ENCODE results near the gene GDPD5. TPM values are rescaled to one million over a fixed set of nuclear protein-coding genes. Genes with fewer than 3 reads are reported as not detected.

GDPD5 gene
- polyA plus RNA-seq, 3 donors = 4.9 to 39.0 (median 7.6) TPM

- Mint-ChIP-seq H3K27ac (no peak overlapping the region), H3K9me3 (no peaks in the 10 kb centered on the region), H3K27me3 (ENCODE audit: low read depth in 3 of 3) (peaks cover 0 to 2% (median 0%) of the 10 kb centered on the region in 3 donors), H3K36me3 (peaks cover 12% of the 10 kb centered on the region in 2 donors), H3K4me1 (peaks cover 10% of the 10 kb centered on the region), H3K4me3 (no peak overlapping the region)
- Histone ChIP-seq H3K4me3 (replicated peaks in 1 of 3; ENCODE audit: low read depth in 2 of 3, low read length in 3 of 3) (no peak overlapping the region), H4K20me1 (ENCODE audit: insufficient read depth, low read length) (peaks cover 8% of the 10 kb centered on the region), H3K27ac (ENCODE audit: low read depth in 1 of 2, low read length in 2 of 2) (no peak overlapping the region), H3K4me1 (ENCODE audit: control insufficient read depth in 1 of 2, insufficient read depth in 2 of 2, low read length in 2 of 2) (peaks cover 9 to 12% of the 10 kb centered on the region in 2 donors), H3K27me3 (ENCODE audit: control insufficient read depth in 2 of 2, insufficient read depth in 2 of 2, low read length in 2 of 2) (no peaks in the 10 kb centered on the region), H3K9ac (ENCODE audit: insufficient read depth, low read length, poor library complexity, severe bottlenecking) (no peak overlapping the region), H3K36me3 (replicated peaks in 1 of 2; ENCODE audit: control insufficient read depth in 1 of 2, insufficient read depth in 2 of 2, low read length in 2 of 2) (peaks cover 0 to 2% of the 10 kb centered on the region in 2 donors), H3K9me3 (replicated peaks in 1 of 2; ENCODE audit: control insufficient read depth in 1 of 2, insufficient read depth in 1 of 2, low read length in 2 of 2) (no peaks in the 10 kb centered on the region), H3K4me2 (replicated peaks; ENCODE audit: extremely low read depth, low read length, poor library complexity, severe bottlenecking) (no peak overlapping the region), H2AFZ (ENCODE audit: insufficient read depth, low read depth, low read length, poor library complexity, severe bottlenecking) (no peak overlapping the region), H3K79me2 (ENCODE audit: insufficient read depth, low read length) (no peaks in the 10 kb centered on the region)
- 80% methylated on average over 1 of the region's 3 CpGs for WGBS (ENCODE audit: insufficient coverage)
- TF ChIP-seq CTCF (IDR thresholded peaks at IDR 0.05) = no peak
- intact Hi-C loops (cut with micrococcal nuclease) = no loop called here
- DNase-seq = no peak
These were observed 32.1 kb downstream of the GDPD5 start for GRCh38 chr11:75493626-75494025.

- no peak overlapping the region for H3K4me2 ChIP-seq (replicated peaks; ENCODE audit: extremely low read depth, low read length, poor library complexity, severe bottlenecking)
- no CpG with 5 or more reads among the region's 6 CpGs for WGBS (ENCODE audit: insufficient coverage)
- no peaks in the 10 kb centered on the region for H3K79me2 ChIP-seq (ENCODE audit: insufficient read depth, low read length)
- intact Hi-C loops (cut with micrococcal nuclease) = no loop called here
- H3K27me3 ChIP-seq (ENCODE audit: control insufficient read depth in 2 of 2, insufficient read depth in 2 of 2, low read length in 2 of 2) = no peaks in the 10 kb centered on the region
- H4K20me1 ChIP-seq (ENCODE audit: insufficient read depth, low read length) = peaks cover 8% of the 10 kb centered on the region
- no peak overlapping the region for H2AFZ ChIP-seq (ENCODE audit: insufficient read depth, low read depth, low read length, poor library complexity, severe bottlenecking)
- H3K4me1 ChIP-seq (ENCODE audit: control insufficient read depth in 1 of 2, insufficient read depth in 2 of 2, low read length in 2 of 2) = peaks cover 9 to 12% of the 10 kb centered on the region in 2 donors
- no peak overlapping the region for H3K4me3 Mint-ChIP-seq
- H3K36me3 Mint-ChIP-seq = peaks cover 15 to 18% of the 10 kb centered on the region in 2 donors
- peaks cover 10% of the 10 kb centered on the region for H3K4me1 Mint-ChIP-seq
- H3K9me3 Mint-ChIP-seq = no peaks in the 10 kb centered on the region
- H3K27ac Mint-ChIP-seq = peak overlapping the region in 1 of 7 donors; percentile 53
- H3K27ac ChIP-seq (ENCODE audit: low read depth in 1 of 2, low read length in 2 of 2) = no peak overlapping the region
- TF ChIP-seq CTCF (IDR thresholded peaks at IDR 0.05) = no peak
- H3K9me3 ChIP-seq (replicated peaks in 1 of 2; ENCODE audit: control insufficient read depth in 1 of 2, insufficient read depth in 1 of 2, low read length in 2 of 2) = no peaks in the 10 kb centered on the region
- H3K36me3 ChIP-seq (replicated peaks in 1 of 2; ENCODE audit: control insufficient read depth in 1 of 2, insufficient read depth in 2 of 2, low read length in 2 of 2) = peaks cover 0 to 8% of the 10 kb centered on the region in 2 donors
- peak overlapping the region; percentile 17 for H3K9ac ChIP-seq (ENCODE audit: insufficient read depth, low read length, poor library complexity, severe bottlenecking)
- H3K4me3 ChIP-seq (replicated peaks in 1 of 3; ENCODE audit: low read depth in 2 of 3, low read length in 3 of 3) = no peak overlapping the region
- DNase-seq = peak; percentile 21 to 86 (median 37)
- H3K27me3 Mint-ChIP-seq (ENCODE audit: low read depth in 3 of 3) = peaks cover 0 to 2% (median 0%) of the 10 kb centered on the region in 3 donors
These were observed 33.4 kb downstream of the GDPD5 start for GRCh38 chr11:75492181-75492820.
